ENCODE results near the gene EYA2. TPM values are rescaled to one million over a fixed set of nuclear protein-coding genes. Genes with fewer than 3 reads are reported as not detected.

The EYA2 gene
- total RNA-seq, 1 experiment from 2014 or later, result not detected

- ChIA-PET POLR2A (ENCODE audit: low non-redundant PET) (no interaction called here), CTCF (no interaction called here)
- intact Hi-C loops (cut with micrococcal nuclease; ENCODE audit: unreplicated experiment), result no loop called here
- no peaks in the 10 kb centered on the region for H3K27me3 ChIP-seq (replicated peaks; ENCODE audit: insufficient read depth, low read depth, low read length, poor library complexity)
- DNase-seq (ENCODE audit: low spot score), result no peak
- no peak overlapping the region for H3K4me3 ChIP-seq (ENCODE audit: low read depth, low read length, poor library complexity, severe bottlenecking)
- no peaks in the 10 kb centered on the region for H3K36me3 ChIP-seq (ENCODE audit: insufficient read depth, low read length, poor library complexity, severe bottlenecking)
- H3K4me1 ChIP-seq (ENCODE audit: insufficient read depth, low read length, poor library complexity, severe bottlenecking), result no peaks in the 10 kb centered on the region
- TF ChIP-seq CTCF (conservative IDR thresholded peaks at IDR 0.05; ENCODE audit: low read depth, low read length), result no peak
- no peak for TF ChIP-seq EZH2 (IDR thresholded peaks at IDR 0.05; ENCODE audit: borderline replicate concordance, low read depth, low read length, poor library complexity, severe bottlenecking)
- H3K27ac ChIP-seq (ENCODE audit: low read depth, low read length, poor library complexity, severe bottlenecking), result no peak overlapping the region
- H3K9me3 ChIP-seq (ENCODE audit: low read depth, low read length, poor library complexity, severe bottlenecking), result peaks cover 6% of the 10 kb centered on the region
- no TSS peak for BruUV-seq (replicated peaks)
These were observed 216.2 kb downstream of the EYA2 start for GRCh38 chr20:47110819-47111218.

- Histone ChIP-seq H3K4me1 (ENCODE audit: insufficient read depth, low read length, poor library complexity, severe bottlenecking) (no peaks in the 10 kb centered on the region), H3K4me3 (ENCODE audit: low read depth, low read length, poor library complexity, severe bottlenecking) (no peak overlapping the region), H3K9me3 (ENCODE audit: low read depth, low read length, poor library complexity, severe bottlenecking) (peaks cover 6% of the 10 kb centered on the region), H3K27me3 (replicated peaks; ENCODE audit: insufficient read depth, low read depth, low read length, poor library complexity) (no peaks in the 10 kb centered on the region), H3K27ac (ENCODE audit: low read depth, low read length, poor library complexity, severe bottlenecking) (no peak overlapping the region), H3K36me3 (ENCODE audit: insufficient read depth, low read length, poor library complexity, severe bottlenecking) (no peaks in the 10 kb centered on the region)
- CTCF ChIA-PET, result no interaction called here
- intact Hi-C loops (cut with micrococcal nuclease; ENCODE audit: unreplicated experiment), result no loop called here
- TF ChIP-seq EZH2 (IDR thresholded peaks at IDR 0.05; ENCODE audit: borderline replicate concordance, low read depth, low read length, poor library complexity, severe bottlenecking) (no peak), CTCF (conservative IDR thresholded peaks at IDR 0.05; ENCODE audit: low read depth, low read length) (no peak)
- no TSS peak for BruUV-seq (replicated peaks)
- POLR2A ChIA-PET (ENCODE audit: low non-redundant PET), result no interaction called here
- DNase-seq (ENCODE audit: low spot score), result no peak
These were observed 216.9 kb downstream of the EYA2 start for GRCh38 chr20:47111576-47111975.

- no peak overlapping the region for H3K27ac ChIP-seq (ENCODE audit: low read depth, low read length, poor library complexity, severe bottlenecking)
- H3K36me3 ChIP-seq (ENCODE audit: insufficient read depth, low read length, poor library complexity, severe bottlenecking), result no peaks in the 10 kb centered on the region
- peaks cover 6% of the 10 kb centered on the region for H3K9me3 ChIP-seq (ENCODE audit: low read depth, low read length, poor library complexity, severe bottlenecking)
- no peaks in the 10 kb centered on the region for H3K27me3 ChIP-seq (replicated peaks; ENCODE audit: insufficient read depth, low read depth, low read length, poor library complexity)
- BruUV-seq (replicated peaks), result no TSS peak
- H3K4me1 ChIP-seq (ENCODE audit: insufficient read depth, low read length, poor library complexity, severe bottlenecking), result no peaks in the 10 kb centered on the region
- DNase-seq (ENCODE audit: low spot score), result no peak
- TF ChIP-seq EZH2 (IDR thresholded peaks at IDR 0.05; ENCODE audit: borderline replicate concordance, low read depth, low read length, poor library complexity, severe bottlenecking) (no peak), CTCF (conservative IDR thresholded peaks at IDR 0.05; ENCODE audit: low read depth, low read length) (no peak)
- intact Hi-C loops (cut with micrococcal nuclease; ENCODE audit: unreplicated experiment), result no loop called here
- ChIA-PET POLR2A (ENCODE audit: low non-redundant PET) (no interaction called here), CTCF (no interaction called here)
- H3K4me3 ChIP-seq (ENCODE audit: low read depth, low read length, poor library complexity, severe bottlenecking), result no peak overlapping the region
These were observed 218.9 kb downstream of the EYA2 start for GRCh38 chr20:47113362-47114109.

Measured in A673 (cell line).